ENCODE results near the gene TMEM248.

DNA sequence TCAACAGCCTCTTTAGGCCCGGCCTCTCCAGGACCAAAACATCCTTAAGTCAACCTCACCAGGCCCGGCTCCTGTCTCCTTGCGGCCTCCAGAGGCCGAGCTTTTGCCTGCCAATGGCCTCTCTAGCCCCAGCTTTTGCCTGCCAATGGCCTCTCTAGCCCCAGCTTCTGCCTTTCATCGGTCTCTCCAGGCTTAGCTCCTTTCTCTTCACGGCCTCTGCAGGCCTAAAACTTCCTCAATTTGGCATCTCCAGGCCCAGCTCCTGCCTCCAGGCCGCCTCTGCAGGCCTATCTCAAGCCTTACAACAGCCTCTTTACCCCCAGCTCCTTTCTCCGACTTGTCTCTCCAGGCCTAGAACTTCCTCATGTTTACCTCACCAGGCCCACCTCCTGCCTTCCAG, 15.7 kb upstream of the TMEM248 start:
- TF ChIP-seq, protein P1, sequence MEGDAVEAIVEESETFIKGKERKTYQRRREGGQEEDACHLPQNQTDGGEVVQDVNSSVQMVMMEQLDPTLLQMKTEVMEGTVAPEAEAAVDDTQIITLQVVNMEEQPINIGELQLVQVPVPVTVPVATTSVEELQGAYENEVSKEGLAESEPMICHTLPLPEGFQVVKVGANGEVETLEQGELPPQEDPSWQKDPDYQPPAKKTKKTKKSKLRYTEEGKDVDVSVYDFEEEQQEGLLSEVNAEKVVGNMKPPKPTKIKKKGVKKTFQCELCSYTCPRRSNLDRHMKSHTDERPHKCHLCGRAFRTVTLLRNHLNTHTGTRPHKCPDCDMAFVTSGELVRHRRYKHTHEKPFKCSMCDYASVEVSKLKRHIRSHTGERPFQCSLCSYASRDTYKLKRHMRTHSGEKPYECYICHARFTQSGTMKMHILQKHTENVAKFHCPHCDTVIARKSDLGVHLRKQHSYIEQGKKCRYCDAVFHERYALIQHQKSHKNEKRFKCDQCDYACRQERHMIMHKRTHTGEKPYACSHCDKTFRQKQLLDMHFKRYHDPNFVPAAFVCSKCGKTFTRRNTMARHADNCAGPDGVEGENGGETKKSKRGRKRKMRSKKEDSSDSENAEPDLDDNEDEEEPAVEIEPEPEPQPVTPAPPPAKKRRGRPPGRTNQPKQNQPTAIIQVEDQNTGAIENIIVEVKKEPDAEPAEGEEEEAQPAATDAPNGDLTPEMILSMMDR (IDR thresholded peaks at IDR 0.05; ENCODE audit: low read depth, low read length) = no peak
- no peak for TF ChIP-seq EZH2phosphoT487 (IDR thresholded peaks at IDR 0.05; ENCODE audit: low read depth)
